K562 (cell line): ENCODE data around the gene MFSD6. TPM values are rescaled to one million over a fixed set of nuclear protein-coding genes. Genes with fewer than 3 reads are reported as not detected.

Experiments used
- CHD7 ChIP-seq: fragments of 200-600 bp; sonication (generic); IDR thresholded peaks from one replicate; pipeline ENCODE4 v1.6.1; 2012; ENCODE audit warnings: mild to moderate bottlenecking, low read depth, low read length, inconsistent platforms
- NCOR1 ChIP-seq: fragments of 450-650 bp; IDR thresholded peaks from 2 replicates; pipeline ENCODE4 v1.6.1; 2016; ENCODE audit warnings: mild to moderate bottlenecking, moderate library complexity
- POLR2B ChIP-seq: fragments of 450-650 bp; IDR thresholded peaks from 2 replicates; pipeline ENCODE4 v1.6.1; 2018; ENCODE audit warnings: low read depth; ENCODE audit not compliant: partially characterized antibody
- PREB ChIP-seq: sonication (generic); formaldehyde crosslinking; IDR thresholded peaks from 2 replicates; pipeline ENCODE4 v1.8.1; 2023; ENCODE audit warnings: mild to moderate bottlenecking, missing genetic modification reagents
- SOX6 ChIP-seq: fragments of 450-650 bp; IDR thresholded peaks from 2 replicates; pipeline ENCODE4 v1.6.1; 2014; ENCODE audit warnings: mild to moderate bottlenecking
- ZBTB9 ChIP-seq: fragments of 450-650 bp; formaldehyde crosslinking; IDR thresholded peaks from 2 replicates; pipeline ENCODE4 v1.4.0; 2020; ENCODE audit warnings: mild to moderate bottlenecking, moderate library complexity
- ZNF436 ChIP-seq: fragments of 250-450, 450-650 bp; sonication (Bioruptor Pico); formaldehyde crosslinking; IDR thresholded peaks from 2 replicates; pipeline ENCODE4 v1.7.0; 2020; ENCODE audit warnings: mild to moderate bottlenecking
- polyA plus RNA-seq, 8 experiments: library from polyadenylated mRNA; depleted of rRNA in 4 of 8; stranded (reverse) in 5 of 8; unstranded in 3 of 8; fragments of >200 nt; fragmentation: Nextera tagmentation in 2 of 8; fragmentation: Illumina TruSeq in 1 of 8; extraction: Ambion mirVana in 2 of 8; extraction: Trizol in 1 of 8; gene quantifications; 2 replicates each; pipeline versions ENCODE4 v1.2.1 to v1.2.3, GENCODE V29; 2011 to 2014; ENCODE audit warnings: inconsistent platforms in 1 of 8, missing spikeins in 1 of 8
- total RNA-seq, 7 experiments: library from RNA; depleted of rRNA in 6 of 7; stranded (reverse); fragments of >200 nt in 6 of 7; fragmentation: Illumina TruSeq in 2 of 7; extraction: Trizol in 2 of 7; gene quantifications; 2 replicates each; pipeline versions ENCODE4 v1.2.1 to v1.2.3, GENCODE V29; 2011 to 2021; ENCODE audit warnings: low replicate concordance in 1 of 7

Gene MFSD6
- total and polyA plus RNA-seq, 9 of the 15 experiments (the other 6 are each of a cell fraction or from before 2014, with no cell fraction given), result 1.1 to 7.9 (median 4.4) TPM

GRCh38 chr2:190468814-190469569 is 60.8 kb downstream of the MFSD6 start (continued):
- TF ChIP-seq CHD7 (no peak), POLR2B (no peak), SOX6 (peak; percentile 89), NCOR1 (no peak), ZBTB9 (no peak), PREB (CRISPR knock-in tag) (no peak), ZNF436 (CRISPR knock-in tag) (no peak)
